ENCODE results near the gene NFKBIE. TPM values are rescaled to one million over a fixed set of nuclear protein-coding genes. Genes with fewer than 3 reads are reported as not detected.

Gene NFKBIE
- total and polyA plus RNA-seq, 2 of the 13 experiments (the other 11 are each of a cell fraction or from before 2014, with no cell fraction given), result 6.7 to 14.5 TPM

DNA sequence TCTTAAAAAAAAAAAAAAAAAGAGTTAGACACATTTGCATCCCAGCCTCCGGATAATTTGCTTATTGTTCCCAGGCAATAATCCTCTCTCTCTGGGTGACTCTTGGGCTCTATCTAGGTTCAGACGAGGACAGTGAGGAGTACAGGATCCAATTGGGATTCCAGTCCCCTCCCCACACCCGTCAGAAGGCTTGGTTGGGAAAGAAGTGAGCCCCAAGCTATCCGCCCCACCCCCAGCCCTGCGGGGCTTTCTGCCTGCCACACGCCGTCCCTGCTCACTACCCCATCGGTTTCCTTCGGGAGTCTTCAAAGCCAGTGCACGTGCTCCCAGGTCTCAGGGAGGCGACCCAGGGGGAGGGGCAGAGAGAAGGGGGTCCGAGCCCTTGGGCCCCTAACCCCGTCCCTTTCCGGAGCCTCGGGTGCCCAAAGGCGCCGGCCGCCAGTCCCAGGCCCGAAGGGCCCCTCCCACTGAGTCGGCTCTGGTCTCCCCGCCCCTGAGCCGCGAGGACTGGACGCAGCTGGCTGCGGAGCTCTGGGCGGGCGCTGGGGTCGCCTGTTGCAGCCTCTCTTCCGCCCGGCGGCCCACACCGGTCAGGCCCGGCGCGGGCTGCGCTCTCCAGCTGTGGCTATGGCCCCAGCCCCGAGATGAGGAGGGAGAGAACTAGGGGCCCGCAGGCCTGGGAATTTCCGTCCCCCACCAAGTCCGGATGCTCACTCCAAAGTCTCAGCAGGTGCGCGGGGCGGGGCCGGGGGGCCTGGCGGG, 46.1 kb downstream of the NFKBIE start (continued):
- TF ChIP-seq, protein P1, sequence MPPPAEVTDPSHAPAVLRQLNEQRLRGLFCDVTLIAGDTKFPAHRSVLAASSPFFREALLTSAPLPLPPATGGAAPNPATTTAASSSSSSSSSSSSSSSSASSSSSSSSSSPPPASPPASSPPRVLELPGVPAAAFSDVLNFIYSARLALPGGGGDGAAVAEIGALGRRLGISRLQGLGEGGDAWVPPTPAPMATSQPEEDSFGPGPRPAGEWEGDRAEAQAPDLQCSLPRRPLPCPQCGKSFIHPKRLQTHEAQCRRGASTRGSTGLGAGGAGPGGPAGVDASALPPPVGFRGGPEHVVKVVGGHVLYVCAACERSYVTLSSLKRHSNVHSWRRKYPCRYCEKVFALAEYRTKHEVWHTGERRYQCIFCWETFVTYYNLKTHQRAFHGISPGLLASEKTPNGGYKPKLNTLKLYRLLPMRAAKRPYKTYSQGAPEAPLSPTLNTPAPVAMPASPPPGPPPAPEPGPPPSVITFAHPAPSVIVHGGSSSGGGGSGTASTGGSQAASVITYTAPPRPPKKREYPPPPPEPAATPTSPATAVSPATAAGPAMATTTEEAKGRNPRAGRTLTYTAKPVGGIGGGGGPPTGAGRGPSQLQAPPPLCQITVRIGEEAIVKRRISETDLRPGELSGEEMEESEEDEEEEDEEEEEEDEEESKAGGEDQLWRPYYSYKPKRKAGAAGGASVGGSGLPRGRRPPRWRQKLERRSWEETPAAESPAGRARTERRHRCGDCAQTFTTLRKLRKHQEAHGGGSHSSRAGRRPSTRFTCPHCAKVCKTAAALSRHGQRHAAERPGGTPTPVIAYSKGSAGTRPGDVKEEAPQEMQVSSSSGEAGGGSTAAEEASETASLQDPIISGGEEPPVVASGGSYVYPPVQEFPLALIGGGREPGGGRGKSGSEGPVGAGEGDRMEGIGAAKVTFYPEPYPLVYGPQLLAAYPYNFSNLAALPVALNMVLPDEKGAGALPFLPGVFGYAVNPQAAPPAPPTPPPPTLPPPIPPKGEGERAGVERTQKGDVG (CRISPR knock-in tag; IDR thresholded peaks at IDR 0.05; ENCODE audit: borderline replicate concordance), result peak; percentile 41; the same call in 1 of the 2 replicates
- TF ChIP-seq, protein P2, sequence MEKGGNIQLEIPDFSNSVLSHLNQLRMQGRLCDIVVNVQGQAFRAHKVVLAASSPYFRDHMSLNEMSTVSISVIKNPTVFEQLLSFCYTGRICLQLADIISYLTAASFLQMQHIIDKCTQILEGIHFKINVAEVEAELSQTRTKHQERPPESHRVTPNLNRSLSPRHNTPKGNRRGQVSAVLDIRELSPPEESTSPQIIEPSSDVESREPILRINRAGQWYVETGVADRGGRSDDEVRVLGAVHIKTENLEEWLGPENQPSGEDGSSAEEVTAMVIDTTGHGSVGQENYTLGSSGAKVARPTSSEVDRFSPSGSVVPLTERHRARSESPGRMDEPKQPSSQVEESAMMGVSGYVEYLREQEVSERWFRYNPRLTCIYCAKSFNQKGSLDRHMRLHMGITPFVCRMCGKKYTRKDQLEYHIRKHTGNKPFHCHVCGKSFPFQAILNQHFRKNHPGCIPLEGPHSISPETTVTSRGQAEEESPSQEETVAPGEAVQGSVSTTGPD (CRISPR knock-in tag; IDR thresholded peaks at IDR 0.05), result no peak
- TF ChIP-seq, protein P3, sequence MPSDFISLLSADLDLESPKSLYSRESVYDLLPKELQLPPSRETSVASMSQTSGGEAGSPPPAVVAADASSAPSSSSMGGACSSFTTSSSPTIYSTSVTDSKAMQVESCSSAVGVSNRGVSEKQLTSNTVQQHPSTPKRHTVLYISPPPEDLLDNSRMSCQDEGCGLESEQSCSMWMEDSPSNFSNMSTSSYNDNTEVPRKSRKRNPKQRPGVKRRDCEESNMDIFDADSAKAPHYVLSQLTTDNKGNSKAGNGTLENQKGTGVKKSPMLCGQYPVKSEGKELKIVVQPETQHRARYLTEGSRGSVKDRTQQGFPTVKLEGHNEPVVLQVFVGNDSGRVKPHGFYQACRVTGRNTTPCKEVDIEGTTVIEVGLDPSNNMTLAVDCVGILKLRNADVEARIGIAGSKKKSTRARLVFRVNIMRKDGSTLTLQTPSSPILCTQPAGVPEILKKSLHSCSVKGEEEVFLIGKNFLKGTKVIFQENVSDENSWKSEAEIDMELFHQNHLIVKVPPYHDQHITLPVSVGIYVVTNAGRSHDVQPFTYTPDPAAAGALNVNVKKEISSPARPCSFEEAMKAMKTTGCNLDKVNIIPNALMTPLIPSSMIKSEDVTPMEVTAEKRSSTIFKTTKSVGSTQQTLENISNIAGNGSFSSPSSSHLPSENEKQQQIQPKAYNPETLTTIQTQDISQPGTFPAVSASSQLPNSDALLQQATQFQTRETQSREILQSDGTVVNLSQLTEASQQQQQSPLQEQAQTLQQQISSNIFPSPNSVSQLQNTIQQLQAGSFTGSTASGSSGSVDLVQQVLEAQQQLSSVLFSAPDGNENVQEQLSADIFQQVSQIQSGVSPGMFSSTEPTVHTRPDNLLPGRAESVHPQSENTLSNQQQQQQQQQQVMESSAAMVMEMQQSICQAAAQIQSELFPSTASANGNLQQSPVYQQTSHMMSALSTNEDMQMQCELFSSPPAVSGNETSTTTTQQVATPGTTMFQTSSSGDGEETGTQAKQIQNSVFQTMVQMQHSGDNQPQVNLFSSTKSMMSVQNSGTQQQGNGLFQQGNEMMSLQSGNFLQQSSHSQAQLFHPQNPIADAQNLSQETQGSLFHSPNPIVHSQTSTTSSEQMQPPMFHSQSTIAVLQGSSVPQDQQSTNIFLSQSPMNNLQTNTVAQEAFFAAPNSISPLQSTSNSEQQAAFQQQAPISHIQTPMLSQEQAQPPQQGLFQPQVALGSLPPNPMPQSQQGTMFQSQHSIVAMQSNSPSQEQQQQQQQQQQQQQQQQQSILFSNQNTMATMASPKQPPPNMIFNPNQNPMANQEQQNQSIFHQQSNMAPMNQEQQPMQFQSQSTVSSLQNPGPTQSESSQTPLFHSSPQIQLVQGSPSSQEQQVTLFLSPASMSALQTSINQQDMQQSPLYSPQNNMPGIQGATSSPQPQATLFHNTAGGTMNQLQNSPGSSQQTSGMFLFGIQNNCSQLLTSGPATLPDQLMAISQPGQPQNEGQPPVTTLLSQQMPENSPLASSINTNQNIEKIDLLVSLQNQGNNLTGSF (CRISPR knock-in tag; IDR thresholded peaks at IDR 0.05), result peak; percentile 84; the same call in 1 of the 2 replicates
- no peak; the same call in 1 of the 2 replicates for TF ChIP-seq NFKBIZ (CRISPR knock-in tag; IDR thresholded peaks at IDR 0.05)
- TF ChIP-seq, protein P4, sequence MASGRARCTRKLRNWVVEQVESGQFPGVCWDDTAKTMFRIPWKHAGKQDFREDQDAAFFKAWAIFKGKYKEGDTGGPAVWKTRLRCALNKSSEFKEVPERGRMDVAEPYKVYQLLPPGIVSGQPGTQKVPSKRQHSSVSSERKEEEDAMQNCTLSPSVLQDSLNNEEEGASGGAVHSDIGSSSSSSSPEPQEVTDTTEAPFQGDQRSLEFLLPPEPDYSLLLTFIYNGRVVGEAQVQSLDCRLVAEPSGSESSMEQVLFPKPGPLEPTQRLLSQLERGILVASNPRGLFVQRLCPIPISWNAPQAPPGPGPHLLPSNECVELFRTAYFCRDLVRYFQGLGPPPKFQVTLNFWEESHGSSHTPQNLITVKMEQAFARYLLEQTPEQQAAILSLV (CRISPR knock-in tag; IDR thresholded peaks at IDR 0.05; ENCODE audit: borderline replicate concordance), result no peak
- no peak for TF ChIP-seq NFRKB (IDR thresholded peaks at IDR 0.05)
- no peak for TF ChIP-seq POLR2AphosphoS2 (IDR thresholded peaks at IDR 0.05; ENCODE audit: low read depth, low read length)
- peak; percentile 79; the same call in 1 of the 2 replicates for TF ChIP-seq ZNF335 (CRISPR knock-in tag; IDR thresholded peaks at IDR 0.05)
- TF ChIP-seq ESRRA (CRISPR knock-in tag; IDR thresholded peaks at IDR 0.05; ENCODE audit: low read depth), result peak; percentile 31; the same call in 1 of the 2 replicates
- TF ChIP-seq, protein P5, sequence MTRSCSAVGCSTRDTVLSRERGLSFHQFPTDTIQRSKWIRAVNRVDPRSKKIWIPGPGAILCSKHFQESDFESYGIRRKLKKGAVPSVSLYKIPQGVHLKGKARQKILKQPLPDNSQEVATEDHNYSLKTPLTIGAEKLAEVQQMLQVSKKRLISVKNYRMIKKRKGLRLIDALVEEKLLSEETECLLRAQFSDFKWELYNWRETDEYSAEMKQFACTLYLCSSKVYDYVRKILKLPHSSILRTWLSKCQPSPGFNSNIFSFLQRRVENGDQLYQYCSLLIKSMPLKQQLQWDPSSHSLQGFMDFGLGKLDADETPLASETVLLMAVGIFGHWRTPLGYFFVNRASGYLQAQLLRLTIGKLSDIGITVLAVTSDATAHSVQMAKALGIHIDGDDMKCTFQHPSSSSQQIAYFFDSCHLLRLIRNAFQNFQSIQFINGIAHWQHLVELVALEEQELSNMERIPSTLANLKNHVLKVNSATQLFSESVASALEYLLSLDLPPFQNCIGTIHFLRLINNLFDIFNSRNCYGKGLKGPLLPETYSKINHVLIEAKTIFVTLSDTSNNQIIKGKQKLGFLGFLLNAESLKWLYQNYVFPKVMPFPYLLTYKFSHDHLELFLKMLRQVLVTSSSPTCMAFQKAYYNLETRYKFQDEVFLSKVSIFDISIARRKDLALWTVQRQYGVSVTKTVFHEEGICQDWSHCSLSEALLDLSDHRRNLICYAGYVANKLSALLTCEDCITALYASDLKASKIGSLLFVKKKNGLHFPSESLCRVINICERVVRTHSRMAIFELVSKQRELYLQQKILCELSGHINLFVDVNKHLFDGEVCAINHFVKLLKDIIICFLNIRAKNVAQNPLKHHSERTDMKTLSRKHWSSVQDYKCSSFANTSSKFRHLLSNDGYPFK (CRISPR knock-in tag; IDR thresholded peaks at IDR 0.05; ENCODE audit: borderline replicate concordance), result peak; percentile 69; the same call in 1 of the 2 replicates
- TF ChIP-seq ZNF83 (CRISPR knock-in tag; IDR thresholded peaks at IDR 0.05; ENCODE audit: borderline replicate concordance), result peak; percentile 90; the same call in 1 of the 2 replicates
- no peak for TF ChIP-seq ZNF260 (CRISPR knock-in tag; IDR thresholded peaks at IDR 0.05; ENCODE audit: borderline replicate concordance, low read depth)
- TF ChIP-seq GTF2F1 (IDR thresholded peaks at IDR 0.05; ENCODE audit: low read length), result no peak
- no peak for TF ChIP-seq DNMT3B (CRISPR knock-in tag; conservative IDR thresholded peaks at IDR 0.05)

Data from HepG2 (cell line).